Brain microvascular endothelial cell (primary cell): ENCODE measurements around the gene PDE10A.

Source experiments
- DNase-seq: peaks from one replicate; pipeline ENCODE4 v3.0.0-alpha.2; 2020
- H3K27ac ChIP-seq: fragments of 250-450 bp; sonication (Bioruptor Pico); 2 replicates; pipeline ENCODE4 v1.5.1; 2020; ENCODE audit warnings: mild to moderate bottlenecking, moderate library complexity
- H3K27me3 ChIP-seq: fragments of 250-450 bp; sonication (Bioruptor Pico); replicated peaks from 2 replicates; pipeline ENCODE4 v1.5.1; 2020; ENCODE audit warnings: mild to moderate bottlenecking
- H3K36me3 ChIP-seq: fragments of 250-450 bp; sonication (Bioruptor Pico); replicated peaks from 2 replicates; pipeline ENCODE4 v1.5.1; 2020; ENCODE audit warnings: mild to moderate bottlenecking
- H3K4me3 ChIP-seq: 2 replicates; pipeline ENCODE4 v1.5.1; 2011; ENCODE audit warnings: low read depth, mild to moderate bottlenecking, control low read depth, low read length, moderate library complexity
- in situ Hi-C: cut with HindIII; loops from 2 replicates; pipeline ENCODE4 v1.10.0; 2017; ENCODE audit warnings: low sequenced_read_pairs, low pct_ligation_motif_present
- TF ChIP-seq, protein P1 (sequence below): IDR thresholded peaks from 2 replicates; pipeline ENCODE4 v1.5.1; 2011; ENCODE audit warnings: low read depth, mild to moderate bottlenecking, moderate library complexity, low read length, control low read depth, inconsistent platforms; ENCODE audit errors: missing control alignments

PDE10A gene

DNA sequence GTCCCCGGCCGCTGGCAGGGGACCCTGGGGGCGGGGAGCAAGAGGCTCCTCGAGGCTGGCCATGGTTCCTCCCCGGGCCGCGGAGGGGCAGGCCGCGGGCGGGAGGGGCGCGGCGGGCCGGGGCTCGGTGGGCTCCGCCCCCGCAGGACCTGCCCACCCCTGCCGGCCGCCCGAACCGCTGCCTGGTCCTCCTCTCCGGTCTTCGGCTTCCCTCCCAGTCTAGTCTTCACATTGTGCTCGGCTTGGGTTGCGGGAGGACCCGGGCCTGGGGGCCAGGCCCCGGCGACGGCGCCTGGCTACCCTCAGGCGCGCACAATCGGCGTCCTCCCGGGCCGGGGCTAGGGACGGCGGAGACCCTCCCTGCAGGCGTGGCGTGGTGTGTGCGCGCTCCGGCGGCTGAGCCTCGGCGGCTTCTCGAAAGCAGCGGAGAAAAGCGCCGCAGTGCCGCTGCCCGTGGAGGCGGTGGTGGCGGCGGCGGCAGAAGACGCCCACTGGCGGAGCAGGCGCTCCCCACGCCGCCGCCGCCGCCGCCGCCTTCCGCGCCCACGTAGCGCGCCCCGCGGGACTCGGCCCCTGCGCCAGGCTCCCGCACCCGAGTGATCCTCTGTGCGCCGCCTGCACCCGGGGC, at the start of gene PDE10A:
Gene PDE10A (minus strand): TSS at position 493 of the 628 bp plus-strand sequence. CDS start 430 bp downstream, at position 63.
- in situ Hi-C loops: no loop called here
- DNase-seq: peak; percentile 44

DNA sequence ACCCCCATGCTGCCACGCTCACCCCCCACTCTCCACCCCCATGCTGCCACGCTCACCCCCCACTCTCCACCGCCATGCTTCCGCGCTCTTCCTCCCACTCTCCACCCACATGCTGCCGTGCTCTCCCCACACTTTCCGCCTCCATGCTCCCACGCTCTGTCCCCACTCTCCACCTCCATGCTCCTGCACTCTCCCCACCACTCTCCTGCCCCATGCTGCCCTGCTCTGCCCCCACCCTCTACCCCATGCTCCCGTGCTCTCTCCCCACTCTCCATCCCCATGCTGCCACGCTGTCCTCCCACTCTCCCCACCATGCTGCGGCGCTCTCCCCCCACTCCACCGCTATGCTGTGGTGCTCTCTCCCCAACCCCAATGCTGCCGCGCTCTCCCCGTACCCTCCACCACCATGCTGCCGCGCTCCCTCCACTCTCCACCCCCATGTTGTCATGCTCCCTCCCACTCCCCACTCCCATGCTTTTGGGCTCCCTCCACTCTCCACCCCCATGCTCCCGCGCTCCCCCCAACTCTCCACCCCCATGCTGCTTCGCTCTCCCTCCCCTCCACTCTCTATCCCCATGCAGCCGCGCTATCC, 46.0 kb upstream of the PDE10A start:
- no peaks in the 10 kb centered on the region for H3K27me3 ChIP-seq
- no peak overlapping the region for H3K27ac ChIP-seq
- H3K36me3 ChIP-seq: no peaks in the 10 kb centered on the region
- H3K4me3 ChIP-seq: no peak overlapping the region
- in situ Hi-C loops: no loop called here
- TF ChIP-seq, protein P1, sequence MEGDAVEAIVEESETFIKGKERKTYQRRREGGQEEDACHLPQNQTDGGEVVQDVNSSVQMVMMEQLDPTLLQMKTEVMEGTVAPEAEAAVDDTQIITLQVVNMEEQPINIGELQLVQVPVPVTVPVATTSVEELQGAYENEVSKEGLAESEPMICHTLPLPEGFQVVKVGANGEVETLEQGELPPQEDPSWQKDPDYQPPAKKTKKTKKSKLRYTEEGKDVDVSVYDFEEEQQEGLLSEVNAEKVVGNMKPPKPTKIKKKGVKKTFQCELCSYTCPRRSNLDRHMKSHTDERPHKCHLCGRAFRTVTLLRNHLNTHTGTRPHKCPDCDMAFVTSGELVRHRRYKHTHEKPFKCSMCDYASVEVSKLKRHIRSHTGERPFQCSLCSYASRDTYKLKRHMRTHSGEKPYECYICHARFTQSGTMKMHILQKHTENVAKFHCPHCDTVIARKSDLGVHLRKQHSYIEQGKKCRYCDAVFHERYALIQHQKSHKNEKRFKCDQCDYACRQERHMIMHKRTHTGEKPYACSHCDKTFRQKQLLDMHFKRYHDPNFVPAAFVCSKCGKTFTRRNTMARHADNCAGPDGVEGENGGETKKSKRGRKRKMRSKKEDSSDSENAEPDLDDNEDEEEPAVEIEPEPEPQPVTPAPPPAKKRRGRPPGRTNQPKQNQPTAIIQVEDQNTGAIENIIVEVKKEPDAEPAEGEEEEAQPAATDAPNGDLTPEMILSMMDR: no peak
- DNase-seq: no peak

More for the DNA sequence above, at the start of gene PDE10A:
- peak within 1 kb of the TSS; percentile 58 for H3K4me3 ChIP-seq
- TF ChIP-seq, protein P1: no peak
- peak within 1 kb of the TSS; percentile 47 for H3K27ac ChIP-seq
- H3K36me3 ChIP-seq: no peaks in the 10 kb centered on the region
- H3K27me3 ChIP-seq: peaks cover 7% of the 10 kb centered on the region

DNA sequence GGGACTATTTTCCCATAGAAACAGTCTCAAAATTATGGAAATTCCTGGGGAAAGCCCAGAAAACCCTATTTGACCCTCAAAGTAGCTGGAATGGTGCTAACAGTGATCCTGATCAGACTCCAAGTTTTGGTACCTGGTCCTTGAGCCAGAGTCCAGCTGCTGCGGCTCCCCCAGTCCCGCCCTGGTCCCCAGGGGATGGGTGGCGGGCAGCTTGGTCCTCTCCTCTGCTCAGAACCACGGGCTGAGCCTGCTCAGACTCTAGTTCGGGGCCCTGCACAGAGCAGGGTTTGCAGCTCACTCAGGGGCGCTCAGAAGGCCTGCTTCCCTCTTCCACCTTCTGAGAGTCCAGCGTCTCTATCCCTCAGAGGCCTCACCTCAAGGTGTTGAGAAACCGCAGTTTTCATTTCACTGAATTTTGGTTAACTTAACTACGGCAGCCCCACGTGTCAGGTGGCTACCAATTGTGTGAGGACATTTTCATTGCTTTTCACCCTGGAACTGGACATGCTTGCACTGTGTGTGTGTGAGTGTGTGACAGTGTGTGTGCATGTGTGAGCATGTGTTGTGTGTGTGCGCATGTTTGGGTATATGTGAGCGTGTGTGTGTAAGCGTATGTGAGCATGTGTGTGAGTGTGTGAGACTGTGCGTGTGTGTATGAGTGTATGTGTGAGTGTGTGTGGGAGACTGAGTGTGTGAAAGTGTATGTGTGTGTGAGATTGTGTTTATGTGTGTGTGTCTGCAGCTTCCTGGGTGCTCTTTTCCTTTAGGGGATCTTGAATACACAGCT, 44.2 kb upstream of the PDE10A start:
- no peak overlapping the region for H3K4me3 ChIP-seq
- no peak overlapping the region for H3K27ac ChIP-seq
- TF ChIP-seq, protein P1: no peak
- in situ Hi-C loops: no loop called here
- no peak for DNase-seq
- H3K27me3 ChIP-seq: no peaks in the 10 kb centered on the region
- no peaks in the 10 kb centered on the region for H3K36me3 ChIP-seq

DNA sequence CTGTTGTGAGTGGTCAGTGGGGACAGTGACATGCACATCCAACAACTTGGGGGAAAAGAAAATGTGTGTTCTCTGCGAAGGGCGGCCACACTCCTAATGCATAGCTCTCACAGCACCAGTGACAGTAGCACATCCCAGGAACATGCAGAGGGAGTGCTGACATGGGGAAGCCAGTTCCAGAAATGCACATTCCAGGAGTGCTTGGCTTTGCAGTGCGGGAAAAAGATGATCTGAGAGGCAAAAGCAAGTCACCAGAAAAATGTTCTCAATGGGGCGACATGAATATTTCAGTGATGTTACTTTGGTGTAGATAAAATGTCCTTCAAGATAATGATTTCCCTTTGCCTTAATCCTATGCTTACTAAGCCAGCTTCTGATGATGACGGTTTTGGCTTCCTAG, 42.9 kb upstream of the PDE10A start:
- TF ChIP-seq, protein P1: no peak
- in situ Hi-C loops: no loop called here
- H3K36me3 ChIP-seq: no peaks in the 10 kb centered on the region
- no peaks in the 10 kb centered on the region for H3K27me3 ChIP-seq
- H3K27ac ChIP-seq: no peak overlapping the region
- no peak overlapping the region for H3K4me3 ChIP-seq
- no peak for DNase-seq

DNA sequence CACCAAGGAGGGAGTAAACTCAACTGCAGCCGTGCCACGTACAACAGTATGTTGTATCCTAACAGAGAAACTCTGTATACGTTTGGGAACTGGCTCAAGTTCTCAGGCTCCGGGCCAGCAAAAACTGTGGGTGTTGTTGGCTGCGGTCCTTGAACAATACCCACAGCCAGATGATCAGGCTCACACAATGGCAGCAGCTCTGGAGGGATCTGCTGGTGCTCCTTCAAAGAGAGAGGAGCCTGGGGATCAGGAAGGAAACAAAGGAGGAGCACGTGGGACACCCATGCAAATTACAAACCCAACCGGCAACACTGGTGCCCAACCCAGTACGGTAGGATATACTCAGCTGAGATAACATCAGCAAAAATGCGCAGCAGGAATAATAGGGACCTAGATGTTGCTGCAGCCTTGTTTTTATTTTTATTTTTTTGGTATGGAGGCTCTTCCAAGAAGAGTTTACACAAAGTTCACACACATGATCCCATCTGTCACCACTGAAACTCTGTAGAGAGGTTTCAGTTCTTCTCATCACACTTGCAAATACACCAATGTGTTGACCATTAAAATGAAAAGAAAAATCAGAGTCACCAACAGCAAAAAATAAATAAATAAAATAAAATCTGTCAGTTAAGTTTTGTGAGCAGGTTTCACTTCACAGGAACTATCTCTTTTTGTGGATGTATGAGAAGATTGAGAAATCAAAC, 41.2 kb upstream of the PDE10A start:
- TF ChIP-seq, protein P1: no peak
- Histone ChIP-seq H3K4me3 (no peak overlapping the region), H3K36me3 (no peaks in the 10 kb centered on the region), H3K27me3 (no peaks in the 10 kb centered on the region), H3K27ac (no peak overlapping the region)
- in situ Hi-C loops: no loop called here
- peak; percentile 77 for DNase-seq
